PC-3 (cell line): ENCODE measurements around the gene SERHL2. TPM values are rescaled to one million over a fixed set of nuclear protein-coding genes. Genes with fewer than 3 reads are reported as not detected.
"Not testable (repeated sequence)": the region's sequence is repeated elsewhere in the genome, so short reads cannot be mapped to it uniquely, and the experiment has no call there.

ENCODE experiments used
- ATAC-seq: fragments of 200-7000 bp; cut with Tn5 transposase; 2 replicates; pipeline ENCODE4 v1.9.1; 2020; ENCODE audit warnings: mild to moderate bottlenecking, moderate library complexity
- BruUV-seq: library from RNA; stranded (reverse); fragments of 400-500 nt; replicated peaks from 2 replicates; lab custom pipeline; 2021; lab: Mats Ljungman, UMichigan
- CTCF ChIA-PET: fragments of 300-600 bp; sonication (Branson Sonifier 250); formaldehyde crosslinking; loops from one replicate; lab custom pipeline; 2022; ENCODE audit warnings: antibody characterized with exemption; lab: Charles Lee
- POLR2A ChIA-PET: fragments of 300-600 bp; sonication (Branson Sonifier 250); formaldehyde crosslinking; loops from one replicate; lab custom pipeline; 2022; ENCODE audit warnings: antibody characterized with exemption; ENCODE audit not compliant: unreplicated experiment; lab: Charles Lee
- DNase-seq: peaks from one replicate; pipeline ENCODE4 v3.0.0-alpha.2; 2015
- H2AFZ ChIP-seq: fragments of 300-600 bp; sonication (generic); 2 replicates; pipeline ENCODE4 v1.6.0; 2016; ENCODE audit warnings: antibody characterized with exemption, low read length
- H3F3A ChIP-seq: fragments of 300-600 bp; sonication (generic); one replicate; pipeline ENCODE4 v1.6.0; 2017; ENCODE audit warnings: antibody characterized with exemption, low read length, control low read depth, mild to moderate bottlenecking; ENCODE audit not compliant: unreplicated experiment
- H3K27ac ChIP-seq: fragments of 300-600 bp; sonication (generic); 2 replicates; pipeline ENCODE4 v1.5.1; 2016; ENCODE audit warnings: mild to moderate bottlenecking, low read length
- H3K27me3 ChIP-seq: fragments of 300-600 bp; sonication (generic); 2 replicates; pipeline ENCODE4 v1.6.1; 2016; ENCODE audit warnings: low read length, mixed read lengths
- H3K36me3 ChIP-seq: fragments of 300-600 bp; sonication (generic); 2 replicates; pipeline ENCODE4 v1.6.1; 2016; ENCODE audit warnings: low read depth, mixed run types, low read length, mixed read lengths
- H3K4me1 ChIP-seq: fragments of 300-600 bp; sonication (generic); 2 replicates; pipeline ENCODE4 v1.5.1; 2016; ENCODE audit warnings: low read length; ENCODE audit not compliant: insufficient read depth
- H3K4me2 ChIP-seq: fragments of 300-600 bp; sonication (generic); 2 replicates; pipeline ENCODE4 v1.6.0; 2016; ENCODE audit warnings: low read length
- H3K4me3 ChIP-seq: fragments of 300-600 bp; sonication (generic); 2 replicates; pipeline ENCODE4 v1.5.1; 2016; ENCODE audit warnings: mild to moderate bottlenecking, low read length, mixed read lengths
- H3K79me2 ChIP-seq: fragments of 300-600 bp; sonication (generic); 2 replicates; pipeline ENCODE4 v1.6.1; 2017; ENCODE audit warnings: low read length, mixed read lengths
- H3K9ac ChIP-seq: fragments of 300-600 bp; sonication (generic); 2 replicates; pipeline ENCODE4 v1.6.0; 2016; ENCODE audit warnings: mild to moderate bottlenecking, low read length
- H3K9me2 ChIP-seq: fragments of 300-600 bp; sonication (generic); replicated peaks from 2 replicates; pipeline ENCODE4 v1.6.1; 2016; ENCODE audit warnings: mixed run types, low read length, mixed read lengths
- H3K9me3 ChIP-seq: fragments of 300-600 bp; sonication (generic); 2 replicates; pipeline ENCODE4 v1.6.1; 2016; ENCODE audit warnings: low read length, mixed read lengths
- H4K20me1 ChIP-seq: fragments of 300-600 bp; sonication (generic); 2 replicates; pipeline ENCODE4 v1.6.1; 2016; ENCODE audit warnings: low read length, mixed read lengths
- EZH2 ChIP-seq: fragments of 300-600 bp; sonication (generic); IDR thresholded peaks from one replicate; pipeline ENCODE4 v1.6.1; 2017; ENCODE audit warnings: antibody characterized with exemption, mild to moderate bottlenecking, low read length; ENCODE audit not compliant: unreplicated experiment
- EZH2phosphoT487 ChIP-seq: fragments of 300-600 bp; sonication (generic); IDR thresholded peaks from 2 replicates; pipeline ENCODE4 v1.6.1; 2018; ENCODE audit warnings: mild to moderate bottlenecking, antibody characterized with exemption, low read length, borderline replicate concordance
- intact Hi-C: fragments of 100-400 bp; cut with micrococcal nuclease; formaldehyde crosslinking; loops from 2 replicates; pipeline ENCODE4 v1.9.0; 2023
- total RNA-seq: library from RNA; depleted of rRNA; stranded (reverse); fragments of >200 nt; gene quantifications from 2 replicates; pipeline ENCODE4 v1.2.3, GENCODE V29; 2014
- TF ChIP-seq, protein P1 (sequence below): fragments of 300-600 bp; sonication (generic); conservative IDR thresholded peaks from 2 replicates; pipeline ENCODE4 v1.5.1; 2017; ENCODE audit warnings: antibody characterized with exemption, low read depth, mild to moderate bottlenecking, low read length

SERHL2 gene
- total RNA-seq, 1 experiment from 2014 or later, result 5.4 TPM

DNA sequence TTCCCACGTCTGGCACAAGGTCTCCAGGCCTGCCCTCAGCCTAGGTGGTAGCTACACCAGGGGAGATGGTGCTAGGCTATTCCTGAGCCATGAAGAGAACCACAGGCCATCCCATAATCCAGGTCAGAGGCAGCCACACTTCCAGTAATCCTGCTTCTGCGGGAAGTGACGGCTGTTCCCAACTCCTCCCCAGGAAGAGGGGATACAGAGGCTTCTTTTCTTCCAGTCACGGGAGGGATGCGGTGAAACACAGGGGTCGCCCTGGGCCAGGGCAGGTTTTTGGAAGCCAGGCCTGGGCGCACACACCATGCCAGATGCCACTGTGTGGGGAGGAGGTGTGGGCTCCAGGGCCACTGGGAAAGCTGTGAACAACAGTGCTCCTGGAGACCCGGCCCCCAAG is 38.5 kb upstream of the SERHL2 start:
- H3K27ac ChIP-seq, H3K27me3 ChIP-seq, intact Hi-C loops, H4K20me1 ChIP-seq, DNase-seq, H3K4me2 ChIP-seq, H2AFZ ChIP-seq, H3K9me3 ChIP-seq, H3K4me3 ChIP-seq, ATAC-seq, POLR2A ChIA-PET, BruUV-seq, H3F3A ChIP-seq, CTCF ChIA-PET, H3K9me2 ChIP-seq, H3K4me1 ChIP-seq, H3K36me3 ChIP-seq, H3K9ac ChIP-seq: not testable (repeated sequence)
- H3K79me2 ChIP-seq, result peaks cover 20% of the 10 kb centered on the region

DNA sequence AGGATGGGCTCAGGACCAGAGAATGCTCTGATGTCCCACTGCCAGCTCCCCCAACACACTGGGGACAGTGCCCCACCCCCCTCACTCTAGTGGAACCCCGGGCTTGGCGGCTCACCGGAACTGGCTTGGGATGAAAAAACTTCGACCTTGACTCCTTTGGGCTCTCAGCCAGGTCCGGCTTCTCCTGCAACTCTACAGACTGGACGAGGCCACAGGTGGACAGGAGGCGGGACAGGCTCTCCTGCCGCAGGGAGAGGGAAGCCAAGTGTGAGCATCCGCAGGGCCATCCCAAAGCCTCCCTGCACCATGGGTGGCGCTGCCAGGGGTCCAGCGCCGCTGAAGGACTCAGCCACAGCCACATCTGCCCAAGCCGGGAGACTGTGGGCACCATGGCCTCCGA is 37.9 kb upstream of the SERHL2 start:
- H3K9me3 ChIP-seq, result no peaks in the 10 kb centered on the region

DNA sequence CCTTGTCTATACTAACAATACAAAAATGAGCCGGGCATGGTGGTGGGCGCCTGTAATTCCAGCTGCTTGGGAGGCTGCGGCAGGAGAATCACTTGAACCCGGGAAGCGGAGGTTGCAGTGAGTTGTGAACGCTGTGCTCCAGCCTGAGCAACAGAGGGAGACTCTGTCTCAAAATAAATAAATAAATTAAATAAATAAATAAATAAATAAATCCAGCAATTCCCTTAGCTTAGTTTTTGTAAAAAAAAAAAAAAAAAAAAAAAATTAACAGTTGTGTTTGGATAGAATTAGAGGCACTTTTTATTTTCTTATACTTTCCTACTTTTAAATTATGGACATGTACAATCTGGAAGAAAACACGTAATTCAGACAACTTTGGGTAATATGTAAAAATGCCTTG is 36.7 kb upstream of the SERHL2 start:
- H3K27ac ChIP-seq, H3K9ac ChIP-seq, H3K4me1 ChIP-seq, ATAC-seq, H2AFZ ChIP-seq, H3K27me3 ChIP-seq, H3K4me3 ChIP-seq, H3K9me2 ChIP-seq, H3F3A ChIP-seq, DNase-seq, H3K9me3 ChIP-seq, H3K36me3 ChIP-seq, POLR2A ChIA-PET, H3K4me2 ChIP-seq, BruUV-seq, CTCF ChIA-PET, H4K20me1 ChIP-seq, intact Hi-C loops: not testable (repeated sequence)
- H3K79me2 ChIP-seq, result peaks cover 20% of the 10 kb centered on the region

More for the DNA sequence above, 37.9 kb upstream of the SERHL2 start:
- Histone ChIP-seq H3K79me2 (peaks cover 20% of the 10 kb centered on the region), H3K4me2 (no peak overlapping the region), H3K9me2 (no peaks in the 10 kb centered on the region), H3K36me3 (no peaks in the 10 kb centered on the region), H3K27me3 (no peaks in the 10 kb centered on the region), H3K9ac (no peak overlapping the region), H3F3A (no peaks in the 10 kb centered on the region), H3K4me3 (no peak overlapping the region), H3K27ac (no peak overlapping the region), H4K20me1 (no peaks in the 10 kb centered on the region), H2AFZ (no peak overlapping the region), H3K4me1 (peaks cover 4% of the 10 kb centered on the region; the same call in 1 of the 2 replicates)
- ChIA-PET POLR2A (no interaction called here), CTCF (no interaction called here)
- DNase-seq (no peak), ATAC-seq (no peak)
- intact Hi-C loops, result no loop called here
- no TSS peak for BruUV-seq
- TF ChIP-seq, protein P1, sequence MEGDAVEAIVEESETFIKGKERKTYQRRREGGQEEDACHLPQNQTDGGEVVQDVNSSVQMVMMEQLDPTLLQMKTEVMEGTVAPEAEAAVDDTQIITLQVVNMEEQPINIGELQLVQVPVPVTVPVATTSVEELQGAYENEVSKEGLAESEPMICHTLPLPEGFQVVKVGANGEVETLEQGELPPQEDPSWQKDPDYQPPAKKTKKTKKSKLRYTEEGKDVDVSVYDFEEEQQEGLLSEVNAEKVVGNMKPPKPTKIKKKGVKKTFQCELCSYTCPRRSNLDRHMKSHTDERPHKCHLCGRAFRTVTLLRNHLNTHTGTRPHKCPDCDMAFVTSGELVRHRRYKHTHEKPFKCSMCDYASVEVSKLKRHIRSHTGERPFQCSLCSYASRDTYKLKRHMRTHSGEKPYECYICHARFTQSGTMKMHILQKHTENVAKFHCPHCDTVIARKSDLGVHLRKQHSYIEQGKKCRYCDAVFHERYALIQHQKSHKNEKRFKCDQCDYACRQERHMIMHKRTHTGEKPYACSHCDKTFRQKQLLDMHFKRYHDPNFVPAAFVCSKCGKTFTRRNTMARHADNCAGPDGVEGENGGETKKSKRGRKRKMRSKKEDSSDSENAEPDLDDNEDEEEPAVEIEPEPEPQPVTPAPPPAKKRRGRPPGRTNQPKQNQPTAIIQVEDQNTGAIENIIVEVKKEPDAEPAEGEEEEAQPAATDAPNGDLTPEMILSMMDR, result no peak
- TF ChIP-seq EZH2phosphoT487 (no peak), EZH2 (no peak)

DNA sequence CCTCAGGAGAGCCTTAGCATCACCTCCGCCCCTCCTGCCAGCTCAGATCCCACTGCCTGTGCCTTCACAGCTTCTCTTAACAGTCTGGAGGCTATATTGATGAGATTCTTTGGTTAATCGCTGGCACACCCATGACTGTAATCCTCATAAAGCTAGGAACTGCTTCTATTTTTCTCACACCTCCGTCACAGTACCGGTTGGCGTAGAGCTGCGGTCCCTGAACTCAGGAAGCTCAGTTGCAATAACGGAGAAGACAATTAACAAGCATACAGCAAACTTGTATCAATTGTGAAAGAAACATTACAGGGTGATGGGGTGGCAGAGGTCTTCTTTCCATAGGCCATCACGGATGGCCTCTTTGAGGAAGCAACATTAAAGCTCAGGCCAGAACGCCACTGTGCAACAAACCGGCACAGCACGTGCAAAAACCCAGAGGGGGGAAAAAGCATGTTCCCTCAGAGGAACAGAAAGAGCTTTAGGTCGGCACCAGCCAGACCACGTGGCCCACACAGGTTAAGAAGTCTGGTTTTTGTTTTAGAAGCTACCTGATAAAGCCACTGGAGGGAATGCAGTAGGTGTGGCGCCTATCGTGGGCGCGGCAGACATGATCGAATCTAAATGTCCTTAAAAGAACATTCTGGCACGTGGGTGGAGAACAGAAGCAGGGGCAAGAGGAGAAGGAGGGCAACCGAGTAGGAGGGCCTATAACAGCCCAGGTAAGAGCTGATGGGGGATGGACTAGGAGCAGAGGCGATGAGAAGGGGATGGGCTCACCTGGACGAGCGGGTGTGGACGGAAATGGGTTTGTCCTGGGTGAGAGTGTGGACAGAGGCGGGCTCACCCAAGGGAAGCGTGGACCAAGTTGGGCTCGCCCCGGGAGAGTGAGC is 34.9 kb upstream of the SERHL2 start:
- Histone ChIP-seq H3K79me2 (peaks cover 20% of the 10 kb centered on the region), H3K4me2 (peak overlapping the region; percentile 79), H3K9ac (peak overlapping the region; percentile 88), H3K4me3 (peak overlapping the region; percentile 71)
- H3K4me1 ChIP-seq, intact Hi-C loops, H3F3A ChIP-seq, H4K20me1 ChIP-seq, H3K36me3 ChIP-seq, H2AFZ ChIP-seq, H3K27me3 ChIP-seq, H3K9me2 ChIP-seq, H3K27ac ChIP-seq, POLR2A ChIA-PET, CTCF ChIA-PET, DNase-seq, H3K9me3 ChIP-seq: not testable (repeated sequence)
- peak; percentile 53 for ATAC-seq
- TSS peak; percentile 50 for BruUV-seq
